Neural cell (in vitro differentiated cells): ENCODE data around the gene YTHDC2. TPM values are rescaled to one million over a fixed set of nuclear protein-coding genes. Genes with fewer than 3 reads are reported as not detected.
A peak's percentile ranks its signal among the peaks of the same experiment; 100 is the strongest.
"Not testable (repeated sequence)": the region's sequence is repeated elsewhere in the genome, so short reads cannot be mapped to it uniquely, and the experiment has no call there.

Experiments
- H2AFZ ChIP-seq: fragments of 200-600, 300-800 bp; sonication (generic), shearing (Covaris generic); 2 replicates; pipeline ENCODE4 v1.6.0; 2014; ENCODE audit warnings: low read depth, mild to moderate bottlenecking, antibody characterized with exemption, low read length, moderate library complexity
- H3F3A ChIP-seq: fragments of 200-600 bp; shearing (Covaris generic); 2 replicates; pipeline ENCODE4 v1.6.1; 2016; ENCODE audit warnings: mild to moderate bottlenecking, moderate library complexity, mixed read lengths, antibody characterized with exemption, low read length; ENCODE audit not compliant: insufficient read depth, poor library complexity, severe bottlenecking
- H3K27ac ChIP-seq: fragments of 200-600, 300-800 bp; sonication (generic), shearing (Covaris generic); 2 replicates; pipeline ENCODE4 v1.5.1; 2014; ENCODE audit warnings: mild to moderate bottlenecking, low read length, moderate library complexity
- H3K27me3 ChIP-seq: fragments of 300-800, 200-600 bp; sonication (generic), shearing (Covaris generic); 2 replicates; pipeline ENCODE4 v1.6.0; 2014; ENCODE audit warnings: mild to moderate bottlenecking, low read depth, low read length, moderate library complexity; ENCODE audit not compliant: insufficient read depth
- H3K36me3 ChIP-seq: fragments of 300-800, 200-600 bp; sonication (generic), shearing (Covaris generic); 2 replicates; pipeline ENCODE4 v1.5.1; 2014; ENCODE audit warnings: mild to moderate bottlenecking, antibody characterized with exemption, low read length, moderate library complexity; ENCODE audit not compliant: insufficient read depth
- H3K4me2 ChIP-seq: fragments of 300-800, 200-600 bp; sonication (generic), shearing (Covaris generic); 2 replicates; pipeline ENCODE4 v1.6.0; 2014; ENCODE audit warnings: mild to moderate bottlenecking, low read length
- H3K4me3 ChIP-seq: fragments of 300-800, 200-600 bp; sonication (generic), shearing (Covaris generic); 2 replicates; pipeline ENCODE4 v1.5.1; 2014; ENCODE audit warnings: mild to moderate bottlenecking, low read length, moderate library complexity
- H3K79me2 ChIP-seq: fragments of 200-600 bp; shearing (Covaris generic); replicated peaks from 2 replicates; pipeline ENCODE4 v1.6.0; 2014; ENCODE audit warnings: mild to moderate bottlenecking, low read length, moderate library complexity; ENCODE audit not compliant: insufficient read depth
- H3K9ac ChIP-seq: fragments of 300-800, 200-600 bp; sonication (generic), shearing (Covaris generic); 2 replicates; pipeline ENCODE4 v1.6.1; 2016; ENCODE audit warnings: mild to moderate bottlenecking, low read length, mixed read lengths
- H3K9me2 ChIP-seq: fragments of 200-600 bp; shearing (Covaris generic); 2 replicates; pipeline ENCODE4 v1.6.1; 2016; ENCODE audit warnings: mild to moderate bottlenecking, low read length, mixed read lengths; ENCODE audit not compliant: insufficient read depth
- H3K9me3 ChIP-seq: fragments of 200-600, 300-800 bp; sonication (generic), shearing (Covaris generic); 2 replicates; pipeline ENCODE4 v1.6.1; 2016; ENCODE audit warnings: mild to moderate bottlenecking, mixed run types, low read length, moderate library complexity, mixed read lengths
- H4K20me1 ChIP-seq: fragments of 200-600 bp; shearing (Covaris generic); 2 replicates; pipeline ENCODE4 v1.6.1; 2016; ENCODE audit warnings: mild to moderate bottlenecking, mixed run types; ENCODE audit not compliant: insufficient read depth
- EP300 ChIP-seq: fragments of 450-650 bp; conservative IDR thresholded peaks from 2 replicates; pipeline ENCODE4 v1.6.1; 2014; ENCODE audit warnings: antibody characterized with exemption, mild to moderate bottlenecking, moderate library complexity; ENCODE audit not compliant: poor library complexity, severe bottlenecking
- EZH2 ChIP-seq: fragments of 200-600, 300-800 bp; shearing (Covaris generic), sonication (generic); IDR thresholded peaks from 2 replicates; pipeline ENCODE4 v1.6.1; 2014; ENCODE audit warnings: antibody characterized with exemption, low read length, borderline replicate concordance, mild to moderate bottlenecking; ENCODE audit not compliant: insufficient read depth, poor library complexity, severe bottlenecking
- MXI1 ChIP-seq: fragments of 450-650 bp; conservative IDR thresholded peaks from 2 replicates; pipeline ENCODE4 v1.6.1; 2014; ENCODE audit warnings: antibody characterized with exemption, mild to moderate bottlenecking; ENCODE audit not compliant: poor library complexity, severe bottlenecking
- POLR2AphosphoS5 ChIP-seq: IDR thresholded peaks from 2 replicates; pipeline ENCODE4 v1.6.1; 2012
- RAD21 ChIP-seq: fragments of 450-650 bp; conservative IDR thresholded peaks from 2 replicates; pipeline ENCODE4 v1.6.1; 2014; ENCODE audit warnings: antibody characterized with exemption, mild to moderate bottlenecking, moderate library complexity
- SMC3 ChIP-seq: fragments of 450-650 bp; conservative IDR thresholded peaks from 2 replicates; pipeline ENCODE4 v1.6.1; 2014; ENCODE audit warnings: antibody characterized with exemption, mild to moderate bottlenecking, moderate library complexity; ENCODE audit not compliant: poor library complexity
- TAF1 ChIP-seq: IDR thresholded peaks from 2 replicates; pipeline ENCODE4 v1.6.1; 2012; ENCODE audit warnings: low read depth
- polyA plus RNA-seq: library from polyadenylated mRNA; depleted of rRNA; stranded (reverse); fragments of >200 nt; gene quantifications from 2 replicates; pipeline ENCODE4 v1.2.3, GENCODE V29; 2014
- TF ChIP-seq, protein P1 (sequence below): fragments of 450-650 bp; IDR thresholded peaks from 2 replicates; pipeline ENCODE4 v1.5.1; 2014; ENCODE audit warnings: antibody characterized with exemption, mild to moderate bottlenecking, moderate library complexity; ENCODE audit not compliant: poor library complexity, severe bottlenecking
- TF ChIP-seq, protein P2 (sequence below): IDR thresholded peaks from 2 replicates; pipeline ENCODE4 v1.6.1; 2012; ENCODE audit warnings: borderline replicate concordance

The YTHDC2 gene
- polyA plus RNA-seq, 1 donor from 2014 or later = 43.7 TPM

DNA sequence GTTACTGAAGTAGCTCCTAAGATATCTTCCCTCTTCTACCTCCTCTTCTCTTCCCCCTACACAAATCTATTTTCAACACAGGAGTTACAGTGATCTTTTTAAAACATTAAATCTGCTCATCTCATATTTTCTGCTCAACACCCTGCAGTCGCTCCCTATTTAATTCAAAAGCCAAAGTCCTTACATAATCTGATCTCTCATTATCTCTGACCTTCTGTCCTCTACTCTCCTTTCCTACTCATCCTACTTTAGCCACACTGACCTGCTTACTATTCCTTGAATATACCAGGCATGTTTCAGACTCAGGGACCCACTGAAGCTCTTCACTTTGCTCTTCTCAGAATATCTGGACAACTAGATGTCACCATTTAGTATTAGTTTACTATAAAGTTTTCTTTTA, 87.9 kb downstream of the YTHDC2 start (continued):
- TF ChIP-seq, protein P1, sequence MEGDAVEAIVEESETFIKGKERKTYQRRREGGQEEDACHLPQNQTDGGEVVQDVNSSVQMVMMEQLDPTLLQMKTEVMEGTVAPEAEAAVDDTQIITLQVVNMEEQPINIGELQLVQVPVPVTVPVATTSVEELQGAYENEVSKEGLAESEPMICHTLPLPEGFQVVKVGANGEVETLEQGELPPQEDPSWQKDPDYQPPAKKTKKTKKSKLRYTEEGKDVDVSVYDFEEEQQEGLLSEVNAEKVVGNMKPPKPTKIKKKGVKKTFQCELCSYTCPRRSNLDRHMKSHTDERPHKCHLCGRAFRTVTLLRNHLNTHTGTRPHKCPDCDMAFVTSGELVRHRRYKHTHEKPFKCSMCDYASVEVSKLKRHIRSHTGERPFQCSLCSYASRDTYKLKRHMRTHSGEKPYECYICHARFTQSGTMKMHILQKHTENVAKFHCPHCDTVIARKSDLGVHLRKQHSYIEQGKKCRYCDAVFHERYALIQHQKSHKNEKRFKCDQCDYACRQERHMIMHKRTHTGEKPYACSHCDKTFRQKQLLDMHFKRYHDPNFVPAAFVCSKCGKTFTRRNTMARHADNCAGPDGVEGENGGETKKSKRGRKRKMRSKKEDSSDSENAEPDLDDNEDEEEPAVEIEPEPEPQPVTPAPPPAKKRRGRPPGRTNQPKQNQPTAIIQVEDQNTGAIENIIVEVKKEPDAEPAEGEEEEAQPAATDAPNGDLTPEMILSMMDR = no peak
- TF ChIP-seq MXI1 = no peak

DNA sequence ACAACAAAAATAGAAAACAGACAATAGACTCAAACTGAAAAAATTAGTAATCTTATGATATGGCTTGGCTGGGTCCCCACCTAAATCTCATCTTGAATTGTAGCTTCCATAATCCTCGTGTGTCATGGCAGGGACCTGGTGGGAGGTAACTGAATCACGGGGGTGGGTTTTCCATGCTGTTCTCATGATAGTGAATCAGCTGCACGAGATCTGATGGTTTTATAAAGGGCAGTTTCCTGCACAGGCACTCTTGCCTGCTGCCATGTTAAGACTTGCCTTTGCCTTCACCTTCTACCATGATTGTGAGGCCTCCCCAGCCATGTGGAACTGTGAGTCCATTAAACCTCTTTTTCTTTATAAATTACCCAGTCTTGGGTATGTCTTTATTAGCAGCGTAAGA, 89.8 kb downstream of the YTHDC2 start:
- not testable (repeated sequence) for H3K9me2 ChIP-seq, H3K36me3 ChIP-seq, H3K4me3 ChIP-seq, H3K27me3 ChIP-seq, H3K79me2 ChIP-seq, H2AFZ ChIP-seq, H3K27ac ChIP-seq, H3K4me2 ChIP-seq, H3F3A ChIP-seq, H3K9me3 ChIP-seq, H4K20me1 ChIP-seq, H3K9ac ChIP-seq

DNA sequence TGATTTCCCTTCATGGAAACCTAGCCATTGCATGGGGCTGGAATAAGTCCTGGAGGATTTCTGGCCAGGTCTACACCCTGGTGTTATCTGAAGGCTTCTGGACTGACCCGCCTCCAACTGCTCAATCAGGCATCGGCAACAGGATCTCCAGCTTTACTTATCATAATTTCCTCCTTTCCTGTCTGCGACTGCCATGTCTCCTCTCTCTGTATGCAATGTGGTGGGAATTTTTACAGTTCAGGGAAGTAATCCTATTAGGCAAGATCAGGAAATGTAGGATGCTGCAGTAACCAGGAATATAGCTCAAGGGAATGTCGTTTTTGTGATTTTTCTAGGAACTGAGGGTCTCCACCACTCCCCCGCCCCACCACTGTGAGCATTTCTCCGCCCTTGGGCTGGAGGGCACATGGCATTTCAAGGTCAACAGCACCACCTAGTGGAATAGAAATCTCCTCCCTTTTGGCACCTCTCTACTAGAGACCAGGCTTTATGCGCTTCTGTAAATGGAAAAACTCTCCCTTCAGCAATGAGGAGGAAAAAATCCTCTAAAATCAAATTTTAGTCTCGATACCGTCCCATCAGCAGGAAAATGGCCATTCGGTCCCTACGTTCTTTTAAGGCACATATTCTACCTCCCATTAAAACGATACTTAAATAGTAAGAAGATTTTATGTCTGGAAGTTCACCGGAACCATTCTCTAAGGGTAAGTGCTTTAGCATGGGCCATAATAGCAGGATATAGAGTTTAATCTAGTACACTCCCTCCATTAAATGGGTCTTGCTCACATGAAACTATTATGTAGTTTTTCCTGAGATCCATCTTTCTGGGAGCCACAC, 93.0 kb downstream of the YTHDC2 start:
- no peak overlapping the region for H3K4me2 ChIP-seq
- no peaks in the 10 kb centered on the region for H3K36me3 ChIP-seq
- H3K9me3 ChIP-seq = peaks cover 3% of the 10 kb centered on the region
- H3K9me2 ChIP-seq = no peaks in the 10 kb centered on the region
- H4K20me1 ChIP-seq = no peaks in the 10 kb centered on the region
- no peak overlapping the region for H3K27ac ChIP-seq
- H3K9ac ChIP-seq = no peak overlapping the region
- peak; percentile 55 for TF ChIP-seq SMC3
- no peak for TF ChIP-seq EZH2
- TF ChIP-seq RAD21 = peak; percentile 71
- no peak for TF ChIP-seq MXI1
- no peak for TF ChIP-seq POLR2AphosphoS5
- TF ChIP-seq, protein P1 = peak; percentile 65
- no peak for TF ChIP-seq EP300
- TF ChIP-seq TAF1 = no peak
- TF ChIP-seq, protein P2, sequence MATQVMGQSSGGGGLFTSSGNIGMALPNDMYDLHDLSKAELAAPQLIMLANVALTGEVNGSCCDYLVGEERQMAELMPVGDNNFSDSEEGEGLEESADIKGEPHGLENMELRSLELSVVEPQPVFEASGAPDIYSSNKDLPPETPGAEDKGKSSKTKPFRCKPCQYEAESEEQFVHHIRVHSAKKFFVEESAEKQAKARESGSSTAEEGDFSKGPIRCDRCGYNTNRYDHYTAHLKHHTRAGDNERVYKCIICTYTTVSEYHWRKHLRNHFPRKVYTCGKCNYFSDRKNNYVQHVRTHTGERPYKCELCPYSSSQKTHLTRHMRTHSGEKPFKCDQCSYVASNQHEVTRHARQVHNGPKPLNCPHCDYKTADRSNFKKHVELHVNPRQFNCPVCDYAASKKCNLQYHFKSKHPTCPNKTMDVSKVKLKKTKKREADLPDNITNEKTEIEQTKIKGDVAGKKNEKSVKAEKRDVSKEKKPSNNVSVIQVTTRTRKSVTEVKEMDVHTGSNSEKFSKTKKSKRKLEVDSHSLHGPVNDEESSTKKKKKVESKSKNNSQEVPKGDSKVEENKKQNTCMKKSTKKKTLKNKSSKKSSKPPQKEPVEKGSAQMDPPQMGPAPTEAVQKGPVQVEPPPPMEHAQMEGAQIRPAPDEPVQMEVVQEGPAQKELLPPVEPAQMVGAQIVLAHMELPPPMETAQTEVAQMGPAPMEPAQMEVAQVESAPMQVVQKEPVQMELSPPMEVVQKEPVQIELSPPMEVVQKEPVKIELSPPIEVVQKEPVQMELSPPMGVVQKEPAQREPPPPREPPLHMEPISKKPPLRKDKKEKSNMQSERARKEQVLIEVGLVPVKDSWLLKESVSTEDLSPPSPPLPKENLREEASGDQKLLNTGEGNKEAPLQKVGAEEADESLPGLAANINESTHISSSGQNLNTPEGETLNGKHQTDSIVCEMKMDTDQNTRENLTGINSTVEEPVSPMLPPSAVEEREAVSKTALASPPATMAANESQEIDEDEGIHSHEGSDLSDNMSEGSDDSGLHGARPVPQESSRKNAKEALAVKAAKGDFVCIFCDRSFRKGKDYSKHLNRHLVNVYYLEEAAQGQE = no peak
- H3F3A ChIP-seq = no peaks in the 10 kb centered on the region
- no peak overlapping the region for H3K4me3 ChIP-seq
- no peaks in the 10 kb centered on the region for H3K79me2 ChIP-seq
- H3K27me3 ChIP-seq = no peaks in the 10 kb centered on the region
- H2AFZ ChIP-seq = no peak overlapping the region
